ENCODE results near the gene CCDC7. TPM values are rescaled to one million over a fixed set of nuclear protein-coding genes. Genes with fewer than 3 reads are reported as not detected.
"Not testable (repeated sequence)": the region's sequence is repeated elsewhere in the genome, so short reads cannot be mapped to it uniquely, and the experiment has no call there.

Gene CCDC7
- total RNA-seq, 6 experiments from 2014 or later, result 4.1 to 12.4 (median 6.0) TPM

GRCh38 chr10:32629910-32630309 lies 184.0 kb downstream of the CCDC7 start:
- Histone ChIP-seq H3K4me1 (no peaks in the 10 kb centered on the region), H3K9me3 (no peaks in the 10 kb centered on the region), H3K27me3 (no peaks in the 10 kb centered on the region), H3K4me3 (no peak overlapping the region), H3K27ac (no peak overlapping the region), H3K36me3 (no peaks in the 10 kb centered on the region)
- DNase-seq, result no peak
- TF ChIP-seq CTCF (IDR thresholded peaks at IDR 0.05), result no peak
- TF ChIP-seq POLR2A (IDR thresholded peaks at IDR 0.05), result no peak
- intact Hi-C loops (cut with DNase I), result no loop called here
- ATAC-seq, result no peak

GRCh38 chr10:32646535-32646934 lies 200.6 kb downstream of the CCDC7 start:
- intact Hi-C loops (cut with DNase I), result no loop called here
- Histone ChIP-seq H3K27me3 (no peaks in the 10 kb centered on the region), H3K36me3 (no peaks in the 10 kb centered on the region), H3K4me3 (no peak overlapping the region), H3K27ac (no peak overlapping the region), H3K9me3 (no peaks in the 10 kb centered on the region), H3K4me1 (no peaks in the 10 kb centered on the region)
- DNase-seq (no peak), ATAC-seq (no peak)
- no peak for TF ChIP-seq POLR2A (IDR thresholded peaks at IDR 0.05)
- TF ChIP-seq CTCF (IDR thresholded peaks at IDR 0.05), result no peak
- 100% methylated on average over 1 of the region's 1 CpG for WGBS (ENCODE audit: insufficient coverage, low coverage, low lambda C conversion rate, missing lambda C conversion rate)

- no peak for DNase-seq
- Histone ChIP-seq H3K27me3 (no peaks in the 10 kb centered on the region), H3K9me3 (no peaks in the 10 kb centered on the region), H3K4me3 (no peak overlapping the region), H3K36me3 (no peaks in the 10 kb centered on the region), H3K27ac (no peak overlapping the region), H3K4me1 (no peaks in the 10 kb centered on the region)
- WGBS (ENCODE audit: insufficient coverage, low coverage, low lambda C conversion rate, missing lambda C conversion rate), result 71% methylated on average over 1 of the region's 1 CpG
- intact Hi-C loops (cut with DNase I), result no loop called here
- no peak for TF ChIP-seq CTCF (IDR thresholded peaks at IDR 0.05)
- TF ChIP-seq POLR2A (IDR thresholded peaks at IDR 0.05), result no peak
- ATAC-seq, result no peak
These were observed 204.3 kb downstream of the CCDC7 start for GRCh38 chr10:32650246-32650655.

- H3K9me3 ChIP-seq; intact Hi-C loops (cut with DNase I); H3K27ac ChIP-seq; H3K27me3 ChIP-seq; H3K4me1 ChIP-seq; H3K36me3 ChIP-seq; H3K4me3 ChIP-seq; ATAC-seq; DNase-seq: not testable (repeated sequence)
- WGBS (ENCODE audit: insufficient coverage, low coverage, low lambda C conversion rate, missing lambda C conversion rate), result no CpG with 5 or more reads among the region's 1 CpG
These were observed 211.5 kb downstream of the CCDC7 start for GRCh38 chr10:32657430-32657829.

- ATAC-seq (no peak), DNase-seq (no peak)
- no CpG with 5 or more reads among the region's 2 CpGs for WGBS (ENCODE audit: insufficient coverage, low coverage, low lambda C conversion rate, missing lambda C conversion rate)
- Histone ChIP-seq H3K36me3 (no peaks in the 10 kb centered on the region), H3K27me3 (no peaks in the 10 kb centered on the region), H3K4me3 (no peak overlapping the region), H3K27ac (no peak overlapping the region), H3K4me1 (no peaks in the 10 kb centered on the region), H3K9me3 (peaks cover 0 to 3% (median 0%) of the 10 kb centered on the region in 4 donors)
- no peak for TF ChIP-seq CTCF (IDR thresholded peaks at IDR 0.05)
- intact Hi-C loops (cut with DNase I), result no loop called here
These were observed 215.4 kb downstream of the CCDC7 start for GRCh38 chr10:32661346-32661745.

All from right lobe of liver (tissue), 6 donors.